Measurements from ENCODE around the gene CYB5B. TPM values are rescaled to one million over a fixed set of nuclear protein-coding genes. Genes with fewer than 3 reads are reported as not detected.

CYB5B gene
- total RNA-seq, 1 donor from 2014 or later: 104 TPM

- H3K27ac Mint-ChIP-seq: no peak overlapping the region
- no peak for TF ChIP-seq CTCF (conservative IDR thresholded peaks at IDR 0.05)
- no peak overlapping the region for H3K4me3 Mint-ChIP-seq
- peaks cover 3% of the 10 kb centered on the region for H3K36me3 Mint-ChIP-seq
- no peaks in the 10 kb centered on the region for H3K9me3 Mint-ChIP-seq
- H3K27me3 Mint-ChIP-seq: no peaks in the 10 kb centered on the region
- no peak for DNase-seq (ENCODE audit: extremely low spot score, unreplicated experiment)
- peaks cover 16% of the 10 kb centered on the region for H3K4me1 Mint-ChIP-seq (ENCODE audit: unreplicated experiment)
Measured at GRCh38 chr16:69483611-69484010, 59.2 kb downstream of the CYB5B start.

- no peak overlapping the region for H3K4me3 Mint-ChIP-seq
- no peak for DNase-seq (ENCODE audit: extremely low spot score, unreplicated experiment)
- no peak for TF ChIP-seq CTCF (conservative IDR thresholded peaks at IDR 0.05)
- no peaks in the 10 kb centered on the region for H3K27me3 Mint-ChIP-seq
- peaks cover 3% of the 10 kb centered on the region for H3K36me3 Mint-ChIP-seq
- no peaks in the 10 kb centered on the region for H3K9me3 Mint-ChIP-seq
- H3K4me1 Mint-ChIP-seq (ENCODE audit: unreplicated experiment): peaks cover 16% of the 10 kb centered on the region
- no peak overlapping the region for H3K27ac Mint-ChIP-seq
Measured at GRCh38 chr16:69485361-69485760, 60.9 kb downstream of the CYB5B start.

GRCh38 chr16:69485816-69486215, 61.4 kb downstream of the CYB5B start:
- no peaks in the 10 kb centered on the region for H3K27me3 Mint-ChIP-seq
- DNase-seq (ENCODE audit: extremely low spot score, unreplicated experiment): no peak
- H3K4me3 Mint-ChIP-seq: no peak overlapping the region
- H3K4me1 Mint-ChIP-seq (ENCODE audit: unreplicated experiment): peaks cover 14% of the 10 kb centered on the region
- H3K36me3 Mint-ChIP-seq: peaks cover under 1% of the 10 kb centered on the region
- no peaks in the 10 kb centered on the region for H3K9me3 Mint-ChIP-seq
- TF ChIP-seq CTCF (conservative IDR thresholded peaks at IDR 0.05): no peak
- no peak overlapping the region for H3K27ac Mint-ChIP-seq

GRCh38 chr16:69486272-69486671, 61.9 kb downstream of the CYB5B start:
- no peak for DNase-seq (ENCODE audit: extremely low spot score, unreplicated experiment)
- no peak for TF ChIP-seq CTCF (conservative IDR thresholded peaks at IDR 0.05)
- no peaks in the 10 kb centered on the region for H3K9me3 Mint-ChIP-seq
- H3K27me3 Mint-ChIP-seq: no peaks in the 10 kb centered on the region
- H3K4me1 Mint-ChIP-seq (ENCODE audit: unreplicated experiment): peaks cover 12% of the 10 kb centered on the region
- H3K36me3 Mint-ChIP-seq: no peaks in the 10 kb centered on the region
- no peak overlapping the region for H3K4me3 Mint-ChIP-seq
- no peak overlapping the region for H3K27ac Mint-ChIP-seq

GRCh38 chr16:69486724-69487123, 62.3 kb downstream of the CYB5B start:
- no peak for DNase-seq (ENCODE audit: extremely low spot score, unreplicated experiment)
- peaks cover 12% of the 10 kb centered on the region for H3K4me1 Mint-ChIP-seq (ENCODE audit: unreplicated experiment)
- no peaks in the 10 kb centered on the region for H3K27me3 Mint-ChIP-seq
- no peak overlapping the region for H3K4me3 Mint-ChIP-seq
- H3K27ac Mint-ChIP-seq: no peak overlapping the region
- TF ChIP-seq CTCF (conservative IDR thresholded peaks at IDR 0.05): no peak
- H3K9me3 Mint-ChIP-seq: no peaks in the 10 kb centered on the region
- H3K36me3 Mint-ChIP-seq: no peaks in the 10 kb centered on the region

GRCh38 chr16:69490707-69491324, 66.4 kb downstream of the CYB5B start:
- DNase-seq (ENCODE audit: extremely low spot score, unreplicated experiment): no peak
- TF ChIP-seq CTCF (conservative IDR thresholded peaks at IDR 0.05): no peak
- H3K36me3 Mint-ChIP-seq: no peaks in the 10 kb centered on the region

More at GRCh38 chr16:69490707-69491324, 66.4 kb downstream of the CYB5B start:
- Mint-ChIP-seq H3K4me3 (no peak overlapping the region), H3K9me3 (peaks cover 4% of the 10 kb centered on the region), H3K27ac (no peak overlapping the region), H3K4me1 (ENCODE audit: unreplicated experiment) (no peaks in the 10 kb centered on the region), H3K27me3 (no peaks in the 10 kb centered on the region)
